ENCODE results near the gene ZNF331.
A peak's percentile ranks its signal among the peaks of the same experiment; 100 is the strongest.

The ZNF331 gene

GRCh38 chr19:53549340-53549739 is 11.4 kb downstream of the ZNF331 start:
- TF ChIP-seq, protein P1, sequence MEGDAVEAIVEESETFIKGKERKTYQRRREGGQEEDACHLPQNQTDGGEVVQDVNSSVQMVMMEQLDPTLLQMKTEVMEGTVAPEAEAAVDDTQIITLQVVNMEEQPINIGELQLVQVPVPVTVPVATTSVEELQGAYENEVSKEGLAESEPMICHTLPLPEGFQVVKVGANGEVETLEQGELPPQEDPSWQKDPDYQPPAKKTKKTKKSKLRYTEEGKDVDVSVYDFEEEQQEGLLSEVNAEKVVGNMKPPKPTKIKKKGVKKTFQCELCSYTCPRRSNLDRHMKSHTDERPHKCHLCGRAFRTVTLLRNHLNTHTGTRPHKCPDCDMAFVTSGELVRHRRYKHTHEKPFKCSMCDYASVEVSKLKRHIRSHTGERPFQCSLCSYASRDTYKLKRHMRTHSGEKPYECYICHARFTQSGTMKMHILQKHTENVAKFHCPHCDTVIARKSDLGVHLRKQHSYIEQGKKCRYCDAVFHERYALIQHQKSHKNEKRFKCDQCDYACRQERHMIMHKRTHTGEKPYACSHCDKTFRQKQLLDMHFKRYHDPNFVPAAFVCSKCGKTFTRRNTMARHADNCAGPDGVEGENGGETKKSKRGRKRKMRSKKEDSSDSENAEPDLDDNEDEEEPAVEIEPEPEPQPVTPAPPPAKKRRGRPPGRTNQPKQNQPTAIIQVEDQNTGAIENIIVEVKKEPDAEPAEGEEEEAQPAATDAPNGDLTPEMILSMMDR (IDR thresholded peaks at IDR 0.05; ENCODE audit: control insufficient read depth, insufficient read depth, low read depth, low read length, missing control alignments): no peak
- no peak overlapping the region for H3K4me3 ChIP-seq (ENCODE audit: control insufficient read depth, low read depth, low read length)
- peak; percentile 81 for DNase-seq (ENCODE audit: low read depth)

- TF ChIP-seq, protein P1 (IDR thresholded peaks at IDR 0.05; ENCODE audit: control insufficient read depth, insufficient read depth, low read depth, low read length, missing control alignments): no peak
- no peak overlapping the region for H3K4me3 ChIP-seq (ENCODE audit: control insufficient read depth, low read depth, low read length)
- DNase-seq (ENCODE audit: low read depth): no peak
These were observed 14.2 kb downstream of the ZNF331 start for GRCh38 chr19:53552001-53552721.

- TF ChIP-seq, protein P1 (IDR thresholded peaks at IDR 0.05; ENCODE audit: control insufficient read depth, insufficient read depth, low read depth, low read length, missing control alignments): no peak
- no peak for DNase-seq (ENCODE audit: low read depth)
- no peak overlapping the region for H3K4me3 ChIP-seq (ENCODE audit: control insufficient read depth, low read depth, low read length)
These were observed 15.2 kb downstream of the ZNF331 start for GRCh38 chr19:53553156-53553555.

- peak overlapping the region; percentile 72 for H3K4me3 ChIP-seq (ENCODE audit: control insufficient read depth, low read depth, low read length)
- DNase-seq (ENCODE audit: low read depth): peak; percentile 61
These were observed 16.2 kb downstream of the ZNF331 start for GRCh38 chr19:53553865-53554791.

DNA sequence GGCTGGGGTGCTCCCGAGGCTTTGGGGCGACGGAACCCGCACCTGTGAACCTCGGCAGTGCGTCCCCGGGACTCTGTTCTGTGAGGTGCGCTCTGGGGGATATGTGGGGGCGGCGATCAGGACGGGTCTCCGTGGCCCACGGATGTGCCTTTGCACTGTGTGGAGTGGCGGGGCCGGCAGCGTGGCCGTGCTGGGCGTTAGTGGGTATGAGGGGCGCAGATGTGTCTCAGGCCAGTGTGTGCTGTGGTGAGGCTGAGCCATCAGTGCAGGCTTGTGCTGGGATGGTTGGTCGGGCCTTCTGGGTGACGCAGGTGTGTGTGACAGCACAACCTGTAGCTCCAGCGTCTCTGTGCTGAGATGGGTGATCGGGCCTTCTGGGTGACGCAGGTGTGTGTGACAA is 16.9 kb downstream of the ZNF331 start:
- peak overlapping the region; percentile 72 for H3K4me3 ChIP-seq (ENCODE audit: control insufficient read depth, low read depth, low read length)
- TF ChIP-seq, protein P1 (IDR thresholded peaks at IDR 0.05; ENCODE audit: control insufficient read depth, insufficient read depth, low read depth, low read length, missing control alignments): no peak
- DNase-seq (ENCODE audit: low read depth): no peak

More at GRCh38 chr19:53553865-53554791, 16.2 kb downstream of the ZNF331 start:
- TF ChIP-seq, protein P1 (IDR thresholded peaks at IDR 0.05; ENCODE audit: control insufficient read depth, insufficient read depth, low read depth, low read length, missing control alignments): no peak

DNA sequence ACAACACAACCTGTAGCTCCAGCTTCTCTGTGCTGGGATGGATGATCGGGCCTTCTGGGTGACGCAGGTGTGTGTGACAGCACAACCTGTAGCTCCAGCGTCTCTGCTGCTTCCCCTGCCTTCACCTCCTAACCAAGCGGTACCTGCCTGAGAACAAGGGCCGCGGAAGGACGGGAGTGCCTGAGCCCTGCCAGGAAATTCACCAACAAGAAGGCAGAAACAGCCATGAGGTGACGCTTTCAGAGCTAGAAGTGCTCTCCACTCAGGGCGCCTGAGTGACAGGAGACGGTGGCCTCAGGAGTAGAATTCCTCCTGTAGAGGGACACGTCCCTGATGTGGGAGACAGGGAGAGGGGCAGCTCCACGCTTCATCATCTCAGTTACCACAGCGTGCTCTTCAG is 17.4 kb downstream of the ZNF331 start:
- TF ChIP-seq, protein P1 (IDR thresholded peaks at IDR 0.05; ENCODE audit: control insufficient read depth, insufficient read depth, low read depth, low read length, missing control alignments): no peak
- no peak for DNase-seq (ENCODE audit: low read depth)
- peak overlapping the region; percentile 72 for H3K4me3 ChIP-seq (ENCODE audit: control insufficient read depth, low read depth, low read length)

All from AG09309 (cell line).